Measurements from ENCODE around the gene ITGA3. TPM values are rescaled to one million over a fixed set of nuclear protein-coding genes. Genes with fewer than 3 reads are reported as not detected.

Gene ITGA3
- total and polyA plus RNA-seq, 2 of the 13 experiments (the other 11 are each of a cell fraction or from before 2014, with no cell fraction given) = 0.48 to 0.69 TPM

DNA sequence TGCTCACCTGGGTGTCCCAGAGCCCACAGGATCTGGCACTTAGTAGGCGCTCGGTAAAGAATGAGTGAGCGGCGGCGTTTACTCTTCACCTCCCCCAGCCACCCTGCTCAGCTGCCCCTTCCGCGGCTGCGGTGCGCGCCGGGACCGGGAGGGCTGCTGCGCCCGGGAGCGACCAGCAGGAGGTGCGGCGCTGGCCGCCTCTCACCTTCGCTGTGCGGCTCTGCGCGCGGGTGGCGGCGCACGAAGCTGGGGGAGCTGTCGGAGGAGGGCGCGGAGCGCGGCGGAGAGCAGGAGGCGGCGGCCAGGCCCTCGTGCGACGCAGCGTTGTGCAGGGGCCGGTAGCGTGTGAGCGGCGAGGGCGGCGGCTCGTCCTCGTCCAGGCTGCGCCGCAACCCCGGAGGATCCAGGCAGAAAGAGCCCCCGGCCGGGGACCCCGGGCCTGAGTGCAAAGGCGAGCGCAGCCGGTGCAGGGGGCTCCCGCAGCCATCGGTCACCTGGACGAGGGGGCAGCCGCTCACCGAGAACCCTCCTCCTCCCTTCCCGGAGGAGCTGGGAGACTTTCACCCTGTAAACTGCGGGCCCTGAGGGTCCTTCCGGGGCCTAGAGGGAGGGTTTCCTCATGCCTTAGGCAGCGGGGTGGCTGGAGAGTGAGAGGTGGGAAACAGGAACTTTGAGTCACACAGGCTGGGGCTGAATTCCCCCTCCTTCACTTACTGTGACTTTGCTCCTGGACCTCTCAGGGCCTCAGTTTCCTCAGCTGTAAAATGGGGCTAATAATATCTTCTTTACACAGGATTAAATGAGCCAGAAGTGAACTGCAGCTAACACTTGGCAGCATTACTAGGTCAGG lies 61.5 kb downstream of the ITGA3 start (continued):
- TF ChIP-seq KLF13 (CRISPR knock-in tag; IDR thresholded peaks at IDR 0.05) = no peak
- TF ChIP-seq, protein P1, sequence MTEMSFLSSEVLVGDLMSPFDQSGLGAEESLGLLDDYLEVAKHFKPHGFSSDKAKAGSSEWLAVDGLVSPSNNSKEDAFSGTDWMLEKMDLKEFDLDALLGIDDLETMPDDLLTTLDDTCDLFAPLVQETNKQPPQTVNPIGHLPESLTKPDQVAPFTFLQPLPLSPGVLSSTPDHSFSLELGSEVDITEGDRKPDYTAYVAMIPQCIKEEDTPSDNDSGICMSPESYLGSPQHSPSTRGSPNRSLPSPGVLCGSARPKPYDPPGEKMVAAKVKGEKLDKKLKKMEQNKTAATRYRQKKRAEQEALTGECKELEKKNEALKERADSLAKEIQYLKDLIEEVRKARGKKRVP (CRISPR knock-in tag; IDR thresholded peaks at IDR 0.05) = no peak
- no peak for TF ChIP-seq ZNF251 (CRISPR knock-in tag; IDR thresholded peaks at IDR 0.05)
- no peak for TF ChIP-seq HOXA7 (CRISPR knock-in tag; IDR thresholded peaks at IDR 0.05)
- TF ChIP-seq, protein P2, sequence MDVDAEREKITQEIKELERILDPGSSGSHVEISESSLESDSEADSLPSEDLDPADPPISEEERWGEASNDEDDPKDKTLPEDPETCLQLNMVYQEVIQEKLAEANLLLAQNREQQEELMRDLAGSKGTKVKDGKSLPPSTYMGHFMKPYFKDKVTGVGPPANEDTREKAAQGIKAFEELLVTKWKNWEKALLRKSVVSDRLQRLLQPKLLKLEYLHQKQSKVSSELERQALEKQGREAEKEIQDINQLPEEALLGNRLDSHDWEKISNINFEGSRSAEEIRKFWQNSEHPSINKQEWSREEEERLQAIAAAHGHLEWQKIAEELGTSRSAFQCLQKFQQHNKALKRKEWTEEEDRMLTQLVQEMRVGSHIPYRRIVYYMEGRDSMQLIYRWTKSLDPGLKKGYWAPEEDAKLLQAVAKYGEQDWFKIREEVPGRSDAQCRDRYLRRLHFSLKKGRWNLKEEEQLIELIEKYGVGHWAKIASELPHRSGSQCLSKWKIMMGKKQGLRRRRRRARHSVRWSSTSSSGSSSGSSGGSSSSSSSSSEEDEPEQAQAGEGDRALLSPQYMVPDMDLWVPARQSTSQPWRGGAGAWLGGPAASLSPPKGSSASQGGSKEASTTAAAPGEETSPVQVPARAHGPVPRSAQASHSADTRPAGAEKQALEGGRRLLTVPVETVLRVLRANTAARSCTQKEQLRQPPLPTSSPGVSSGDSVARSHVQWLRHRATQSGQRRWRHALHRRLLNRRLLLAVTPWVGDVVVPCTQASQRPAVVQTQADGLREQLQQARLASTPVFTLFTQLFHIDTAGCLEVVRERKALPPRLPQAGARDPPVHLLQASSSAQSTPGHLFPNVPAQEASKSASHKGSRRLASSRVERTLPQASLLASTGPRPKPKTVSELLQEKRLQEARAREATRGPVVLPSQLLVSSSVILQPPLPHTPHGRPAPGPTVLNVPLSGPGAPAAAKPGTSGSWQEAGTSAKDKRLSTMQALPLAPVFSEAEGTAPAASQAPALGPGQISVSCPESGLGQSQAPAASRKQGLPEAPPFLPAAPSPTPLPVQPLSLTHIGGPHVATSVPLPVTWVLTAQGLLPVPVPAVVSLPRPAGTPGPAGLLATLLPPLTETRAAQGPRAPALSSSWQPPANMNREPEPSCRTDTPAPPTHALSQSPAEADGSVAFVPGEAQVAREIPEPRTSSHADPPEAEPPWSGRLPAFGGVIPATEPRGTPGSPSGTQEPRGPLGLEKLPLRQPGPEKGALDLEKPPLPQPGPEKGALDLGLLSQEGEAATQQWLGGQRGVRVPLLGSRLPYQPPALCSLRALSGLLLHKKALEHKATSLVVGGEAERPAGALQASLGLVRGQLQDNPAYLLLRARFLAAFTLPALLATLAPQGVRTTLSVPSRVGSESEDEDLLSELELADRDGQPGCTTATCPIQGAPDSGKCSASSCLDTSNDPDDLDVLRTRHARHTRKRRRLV (CRISPR knock-in tag; IDR thresholded peaks at IDR 0.05) = no peak
- 0 out of 2 replicates have a peak, but pooled peaks have one; percentile 60 for TF ChIP-seq ZNF761 (CRISPR knock-in tag; conservative IDR thresholded peaks at IDR 0.05)
- TF ChIP-seq, protein P3, sequence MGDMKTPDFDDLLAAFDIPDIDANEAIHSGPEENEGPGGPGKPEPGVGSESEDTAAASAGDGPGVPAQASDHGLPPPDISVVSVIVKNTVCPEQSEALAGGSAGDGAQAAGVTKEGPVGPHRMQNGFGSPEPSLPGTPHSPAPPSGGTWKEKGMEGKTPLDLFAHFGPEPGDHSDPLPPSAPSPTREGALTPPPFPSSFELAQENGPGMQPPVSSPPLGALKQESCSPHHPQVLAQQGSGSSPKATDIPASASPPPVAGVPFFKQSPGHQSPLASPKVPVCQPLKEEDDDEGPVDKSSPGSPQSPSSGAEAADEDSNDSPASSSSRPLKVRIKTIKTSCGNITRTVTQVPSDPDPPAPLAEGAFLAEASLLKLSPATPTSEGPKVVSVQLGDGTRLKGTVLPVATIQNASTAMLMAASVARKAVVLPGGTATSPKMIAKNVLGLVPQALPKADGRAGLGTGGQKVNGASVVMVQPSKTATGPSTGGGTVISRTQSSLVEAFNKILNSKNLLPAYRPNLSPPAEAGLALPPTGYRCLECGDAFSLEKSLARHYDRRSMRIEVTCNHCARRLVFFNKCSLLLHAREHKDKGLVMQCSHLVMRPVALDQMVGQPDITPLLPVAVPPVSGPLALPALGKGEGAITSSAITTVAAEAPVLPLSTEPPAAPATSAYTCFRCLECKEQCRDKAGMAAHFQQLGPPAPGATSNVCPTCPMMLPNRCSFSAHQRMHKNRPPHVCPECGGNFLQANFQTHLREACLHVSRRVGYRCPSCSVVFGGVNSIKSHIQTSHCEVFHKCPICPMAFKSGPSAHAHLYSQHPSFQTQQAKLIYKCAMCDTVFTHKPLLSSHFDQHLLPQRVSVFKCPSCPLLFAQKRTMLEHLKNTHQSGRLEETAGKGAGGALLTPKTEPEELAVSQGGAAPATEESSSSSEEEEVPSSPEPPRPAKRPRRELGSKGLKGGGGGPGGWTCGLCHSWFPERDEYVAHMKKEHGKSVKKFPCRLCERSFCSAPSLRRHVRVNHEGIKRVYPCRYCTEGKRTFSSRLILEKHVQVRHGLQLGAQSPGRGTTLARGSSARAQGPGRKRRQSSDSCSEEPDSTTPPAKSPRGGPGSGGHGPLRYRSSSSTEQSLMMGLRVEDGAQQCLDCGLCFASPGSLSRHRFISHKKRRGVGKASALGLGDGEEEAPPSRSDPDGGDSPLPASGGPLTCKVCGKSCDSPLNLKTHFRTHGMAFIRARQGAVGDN (CRISPR knock-in tag; IDR thresholded peaks at IDR 0.05) = peak; percentile 87
- 0 out of 2 replicates have a peak, but pooled peaks have one; percentile 22 for TF ChIP-seq DR1 (CRISPR knock-in tag; IDR thresholded peaks at IDR 0.05)
- TF ChIP-seq, protein P4, sequence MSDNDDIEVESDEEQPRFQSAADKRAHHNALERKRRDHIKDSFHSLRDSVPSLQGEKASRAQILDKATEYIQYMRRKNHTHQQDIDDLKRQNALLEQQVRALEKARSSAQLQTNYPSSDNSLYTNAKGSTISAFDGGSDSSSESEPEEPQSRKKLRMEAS (IDR thresholded peaks at IDR 0.05) = peak; percentile 87
- TF ChIP-seq ZNF672 (CRISPR knock-in tag; IDR thresholded peaks at IDR 0.05) = no peak
- peak; percentile 25; the same call in 1 of the 2 replicates for TF ChIP-seq THAP11 (CRISPR knock-in tag; IDR thresholded peaks at IDR 0.05)
- TF ChIP-seq ZNF589 (CRISPR knock-in tag; conservative IDR thresholded peaks at IDR 0.05) = no peak
- TF ChIP-seq, protein P5, sequence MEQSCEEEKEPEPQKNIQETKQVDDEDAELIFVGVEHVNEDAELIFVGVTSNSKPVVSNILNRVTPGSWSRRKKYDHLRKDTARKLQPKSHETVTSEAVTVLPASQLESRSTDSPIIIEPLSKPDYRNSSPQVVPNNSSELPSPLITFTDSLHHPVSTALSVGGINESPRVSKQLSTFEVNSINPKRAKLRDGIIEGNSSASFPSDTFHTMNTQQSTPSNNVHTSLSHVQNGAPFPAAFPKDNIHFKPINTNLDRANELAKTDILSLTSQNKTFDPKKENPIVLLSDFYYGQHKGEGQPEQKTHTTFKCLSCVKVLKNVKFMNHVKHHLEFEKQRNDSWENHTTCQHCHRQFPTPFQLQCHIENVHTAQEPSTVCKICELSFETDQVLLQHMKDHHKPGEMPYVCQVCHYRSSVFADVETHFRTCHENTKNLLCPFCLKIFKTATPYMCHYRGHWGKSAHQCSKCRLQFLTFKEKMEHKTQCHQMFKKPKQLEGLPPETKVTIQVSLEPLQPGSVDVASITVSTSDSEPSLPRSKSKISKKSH (CRISPR knock-in tag; IDR thresholded peaks at IDR 0.05; ENCODE audit: borderline replicate concordance) = no peak
- TF ChIP-seq ZNF451 (CRISPR knock-in tag; IDR thresholded peaks at IDR 0.05) = 0 out of 2 replicates have a peak, but pooled peaks have one; percentile 38
- TF ChIP-seq JDP2 (CRISPR knock-in tag; IDR thresholded peaks at IDR 0.05; ENCODE audit: borderline replicate concordance) = no peak
